HG03457 (cell line): ENCODE measurements around the gene ZNF302.
"Not testable (repeated sequence)": the region's sequence is repeated elsewhere in the genome, so short reads cannot be mapped to it uniquely, and the experiment has no call there.

ENCODE experiments used
- ATAC-seq: cut with Tn5 transposase; IDR thresholded peaks from one replicate; pipeline ENCODE4 v1.9.1; 2021; ENCODE audit warnings: moderate number of reproducible peaks; ENCODE audit not compliant: unreplicated experiment

ZNF302 gene

DNA sequence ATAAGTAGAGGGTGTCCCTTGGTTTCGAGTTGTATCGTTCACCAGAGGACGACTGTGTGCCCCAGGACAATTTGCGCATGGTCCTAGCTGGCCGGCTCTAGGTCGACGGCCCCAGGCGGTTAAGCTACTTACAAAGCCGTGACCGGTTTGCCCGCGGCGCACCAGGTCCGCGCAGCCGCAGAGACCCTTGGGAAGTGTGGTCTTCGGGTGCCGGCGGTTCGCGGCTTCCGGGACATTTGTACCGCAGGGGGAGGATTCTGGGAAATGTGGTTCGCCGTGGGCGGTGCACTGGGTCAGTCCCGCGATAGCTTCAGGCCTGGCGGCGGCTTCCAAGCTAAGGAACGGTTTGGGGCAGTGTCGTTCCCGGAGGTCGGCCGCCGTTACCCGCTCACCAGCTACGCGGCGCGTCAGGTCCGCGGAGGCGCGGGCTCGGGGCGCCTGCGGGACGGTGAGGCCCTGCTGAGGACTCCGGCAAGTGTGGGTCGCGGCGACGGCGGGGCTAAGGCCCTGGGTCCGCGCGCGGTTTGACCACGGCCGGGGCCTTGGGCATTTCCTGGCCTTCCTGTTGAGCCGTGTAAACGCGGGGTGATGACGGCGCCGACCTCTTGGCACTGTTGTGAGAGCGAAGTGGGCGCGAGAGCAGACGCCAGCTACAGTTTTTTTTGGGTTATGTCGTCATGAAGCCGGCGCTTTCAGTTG lies at the start of gene ZNF302:
Gene ZNF302, plus strand, starts transcription at position 293 of the 699 bp plus-strand sequence. CDS start 1,127 bp downstream, outside the sequence.
- peak; percentile 84 for ATAC-seq

DNA sequence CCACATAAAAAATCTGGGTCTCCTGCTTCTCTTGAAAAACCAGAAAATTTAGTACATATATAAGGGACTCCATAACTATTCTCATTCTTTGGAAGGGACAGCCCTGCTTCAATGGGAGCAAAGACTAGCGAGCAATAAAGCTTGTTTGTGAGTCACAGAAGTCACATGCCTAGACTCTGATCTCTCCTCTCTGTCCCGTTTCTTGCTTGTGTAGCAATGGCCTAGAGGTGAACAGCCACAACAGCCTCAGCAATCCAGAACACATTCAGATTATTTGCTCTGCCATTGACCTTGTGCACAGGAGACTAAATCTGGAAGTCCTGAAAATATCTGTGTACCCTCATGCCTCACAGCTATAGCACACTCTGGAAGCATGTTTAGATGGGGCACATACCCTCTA lies 43.7 kb upstream of the ZNF302 start:
- ATAC-seq, result no peak

DNA sequence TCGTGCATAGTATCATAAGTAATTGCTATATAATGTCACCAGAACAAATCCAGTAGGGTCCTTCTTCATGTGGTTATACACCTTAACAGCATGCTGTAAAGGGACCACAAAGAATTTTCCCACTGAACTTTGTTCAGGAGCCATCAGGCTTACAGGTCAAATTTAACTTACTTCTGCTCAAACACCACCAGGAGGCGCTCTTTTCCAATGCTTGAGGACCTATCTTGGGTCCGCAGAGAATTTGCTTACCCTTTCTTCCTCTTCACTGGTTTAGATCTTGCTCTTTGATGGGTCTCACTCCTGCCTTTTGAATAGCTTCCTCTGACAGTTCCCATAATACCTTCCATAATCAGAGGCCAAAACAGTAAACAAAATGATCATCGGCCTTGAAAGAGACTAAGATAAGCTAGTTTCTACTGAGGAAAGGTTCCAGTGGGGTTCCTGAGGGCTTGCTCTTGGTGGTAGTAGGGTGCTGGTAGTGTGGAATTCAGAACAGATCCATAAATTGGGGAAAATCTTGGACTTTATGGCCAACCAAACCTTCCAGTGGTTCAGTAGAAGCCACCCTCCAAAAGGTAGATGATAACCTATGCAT lies 37.9 kb upstream of the ZNF302 start:
- ATAC-seq, result no peak

DNA sequence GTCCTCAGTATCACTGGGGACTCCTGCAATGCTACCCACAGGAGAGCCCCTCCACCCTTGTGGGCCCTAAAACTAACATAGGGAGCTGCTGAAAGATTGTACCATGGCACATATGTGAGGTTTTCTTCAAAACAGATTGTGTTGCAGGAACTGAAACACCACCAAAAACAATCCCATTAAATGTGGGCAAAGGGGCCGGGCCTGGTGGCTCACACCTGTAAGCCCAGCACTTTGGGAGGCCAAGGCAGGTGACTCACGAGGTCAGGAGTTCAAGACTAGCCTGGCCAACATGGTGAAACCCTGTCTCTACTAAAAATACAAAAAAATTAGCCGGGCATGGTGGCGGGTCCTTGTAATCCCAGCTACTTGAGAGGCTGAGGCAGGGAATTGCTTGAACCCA lies 35.2 kb upstream of the ZNF302 start:
- ATAC-seq, result no peak

DNA sequence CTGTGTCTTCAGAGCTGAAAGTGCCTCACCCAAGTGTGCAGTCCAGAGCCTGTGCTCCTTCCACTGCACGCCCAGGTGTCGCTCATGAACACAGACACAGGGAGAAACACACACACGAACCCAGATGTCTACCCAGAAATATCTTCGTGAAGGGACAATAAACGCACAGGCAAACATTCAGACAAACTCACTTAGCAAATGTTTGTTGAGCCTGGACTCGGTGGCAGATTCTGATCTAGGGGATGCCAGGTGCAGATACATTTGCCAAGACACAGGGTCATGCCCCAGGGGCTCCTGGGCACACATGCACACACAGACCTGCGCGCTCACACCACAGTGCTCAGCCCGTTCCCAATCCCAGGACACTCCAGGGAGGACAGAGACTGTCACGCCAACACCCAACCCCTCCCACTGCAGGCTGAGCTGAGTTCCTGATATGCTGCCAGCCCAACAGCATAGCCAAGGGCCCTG lies 32.5 kb upstream of the ZNF302 start:
- no peak for ATAC-seq

DNA sequence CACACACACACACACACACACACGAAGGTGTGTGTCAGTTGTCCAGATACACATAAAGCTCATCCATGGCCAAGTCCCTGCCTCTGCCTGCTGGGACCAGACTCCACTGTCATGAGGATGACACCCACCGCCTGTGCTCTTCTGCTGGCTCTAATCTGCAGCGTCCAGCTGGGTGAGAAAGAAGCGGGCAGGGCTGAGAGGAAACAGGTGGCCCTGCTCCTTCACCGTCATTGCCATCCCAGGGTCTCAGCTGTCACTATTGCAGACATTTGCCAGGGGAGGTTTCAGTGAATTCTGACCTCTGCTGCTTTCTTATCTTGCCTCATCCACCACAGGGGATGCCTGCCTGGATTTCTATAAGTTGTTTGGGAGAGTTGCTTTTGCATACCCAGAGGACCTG lies 31.9 kb upstream of the ZNF302 start:
- ATAC-seq, result no peak

DNA sequence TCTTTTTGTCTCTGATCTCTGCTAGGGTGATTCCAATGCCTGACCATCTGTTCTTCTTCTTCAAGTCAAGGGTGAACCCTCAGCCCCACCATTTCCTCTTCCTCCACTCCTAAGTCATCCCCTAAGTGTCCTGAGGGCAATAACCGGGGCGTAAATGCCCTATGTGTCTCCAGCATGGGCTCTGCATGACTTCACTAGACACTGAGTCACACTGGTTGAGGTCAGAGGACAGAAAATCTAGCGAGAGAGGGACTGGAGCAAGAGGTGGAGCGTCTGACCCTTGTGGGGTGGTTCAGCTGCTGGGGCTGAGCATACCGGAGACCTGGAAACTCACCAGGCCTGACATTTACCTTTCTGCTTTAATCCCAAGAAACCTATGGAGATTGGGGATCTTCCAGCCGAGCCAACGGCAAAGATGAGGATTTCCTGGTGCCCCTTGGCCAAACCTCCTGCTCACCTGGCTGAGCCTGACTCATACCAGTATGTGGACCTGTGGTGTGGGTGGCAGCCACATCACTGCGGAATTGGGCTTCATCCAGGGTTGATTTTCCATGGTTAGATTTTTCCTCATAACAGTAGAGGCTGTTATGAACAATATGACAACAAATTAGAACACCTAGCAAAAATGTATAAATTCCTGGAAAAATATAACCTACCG lies 27.5 kb upstream of the ZNF302 start:
- ATAC-seq, result no peak

DNA sequence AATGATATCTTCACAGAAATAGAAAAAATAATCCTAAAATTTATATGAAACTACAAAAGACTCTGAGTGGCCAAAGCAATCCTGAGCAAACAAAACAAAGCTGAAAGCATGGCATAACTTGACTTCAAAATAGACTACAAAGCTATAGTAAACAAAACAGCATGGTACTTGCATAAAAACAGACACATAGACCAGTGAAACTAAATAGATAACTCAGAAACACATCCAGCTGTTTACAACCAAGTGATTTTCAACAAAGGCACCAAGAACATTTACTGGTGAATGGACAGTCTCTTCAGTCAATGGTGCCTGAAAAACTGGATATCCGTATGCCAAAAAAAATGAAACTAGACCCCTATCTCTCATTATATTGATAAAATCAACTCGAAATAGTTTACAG lies 25.7 kb upstream of the ZNF302 start:
- ATAC-seq, result no peak

DNA sequence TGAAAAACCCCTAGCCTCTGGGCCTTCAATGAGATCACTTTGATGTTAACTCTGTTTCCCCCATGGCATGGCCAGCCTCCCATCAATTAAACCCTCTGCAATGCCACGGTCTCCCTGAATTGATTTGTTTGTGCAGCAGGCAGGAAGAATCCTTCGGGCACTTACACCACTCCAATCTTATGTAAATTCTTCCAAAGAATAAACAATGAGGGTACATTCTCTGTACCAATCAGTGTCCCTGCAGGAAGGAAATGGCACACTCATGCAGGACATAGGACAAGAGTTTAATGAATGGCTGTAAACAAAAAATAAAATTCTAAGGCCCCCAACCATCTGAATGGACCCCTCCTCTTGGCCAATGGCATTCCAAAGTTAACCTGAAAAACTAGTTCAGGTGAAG lies 22.7 kb upstream of the ZNF302 start:
- no peak for ATAC-seq

DNA sequence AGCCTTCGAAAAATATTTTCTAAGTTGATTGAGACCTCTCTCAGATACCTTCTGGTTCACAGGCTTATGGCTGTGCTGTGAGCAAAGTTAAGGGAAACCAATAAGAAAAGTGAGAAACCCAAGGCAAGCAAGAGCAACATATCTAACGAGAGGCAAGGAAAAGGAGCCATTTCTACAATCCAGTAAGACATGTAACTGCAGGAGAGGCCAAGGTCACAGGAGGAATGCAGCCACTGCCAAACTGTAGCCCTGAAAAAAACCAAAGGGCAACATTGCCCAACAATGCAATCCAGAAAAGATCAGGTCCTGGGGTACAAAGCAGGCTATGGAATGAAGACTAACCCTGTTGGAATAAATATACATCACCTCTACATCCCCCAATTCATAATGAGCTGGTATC lies 21.8 kb upstream of the ZNF302 start:
- no peak for ATAC-seq

DNA sequence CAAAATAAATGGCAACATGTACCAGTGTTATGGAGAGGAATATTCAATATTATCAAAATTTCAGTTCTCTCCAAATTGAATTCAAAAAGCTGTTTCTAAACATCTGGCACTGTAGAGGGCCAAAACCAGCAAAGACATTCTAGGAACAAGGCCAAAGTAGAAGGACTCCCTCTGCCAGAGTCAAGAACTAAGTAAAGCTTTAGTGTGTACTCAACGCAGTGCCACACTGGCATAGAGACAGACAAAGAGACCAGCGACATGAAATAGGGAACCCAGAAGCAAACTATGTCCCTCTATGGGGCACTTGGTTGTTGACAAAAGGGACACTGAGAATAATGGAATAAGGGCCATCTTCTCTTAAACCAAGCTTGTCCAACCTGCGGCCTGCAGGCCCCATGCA lies 16.1 kb upstream of the ZNF302 start:
- ATAC-seq, result no peak

DNA sequence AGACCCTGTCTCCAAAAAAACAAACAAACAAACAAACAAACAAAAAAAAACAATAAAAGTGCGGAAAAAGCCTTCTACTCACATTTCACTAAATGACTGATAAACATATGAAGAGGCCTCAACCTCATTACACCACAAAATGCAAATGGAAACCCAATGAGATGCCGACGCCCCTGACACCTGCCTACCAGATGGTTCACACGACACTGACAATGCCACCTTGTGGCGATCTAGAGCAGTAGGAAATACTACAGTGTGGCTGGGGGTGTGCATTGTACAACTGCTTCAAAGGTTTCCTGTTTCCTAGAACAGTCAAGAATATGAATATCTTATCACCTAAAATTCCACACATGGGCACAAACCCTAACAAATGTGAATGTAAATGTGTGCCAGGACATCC lies 14.6 kb upstream of the ZNF302 start:
- ATAC-seq, result no peak

DNA sequence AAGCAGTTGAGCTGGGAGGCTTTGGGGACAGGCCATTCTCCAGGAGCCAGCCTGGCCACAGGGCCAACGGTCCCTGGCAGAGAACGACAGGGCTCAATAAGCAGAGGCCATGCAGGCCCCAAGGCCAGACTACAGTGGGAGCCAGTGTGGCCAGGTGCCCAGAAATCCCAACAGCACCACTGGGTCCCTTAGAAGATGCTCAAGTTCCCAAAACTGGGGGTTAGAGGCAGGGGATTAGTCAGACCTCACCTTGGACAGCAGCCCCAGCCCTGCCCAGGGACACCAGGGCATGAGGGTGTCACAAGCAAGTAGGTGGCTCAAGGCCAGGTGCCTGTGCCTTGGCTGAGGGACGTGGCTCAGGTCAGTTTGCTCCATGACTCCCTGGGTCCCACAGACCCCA lies 13.3 kb upstream of the ZNF302 start:
- no peak for ATAC-seq

DNA sequence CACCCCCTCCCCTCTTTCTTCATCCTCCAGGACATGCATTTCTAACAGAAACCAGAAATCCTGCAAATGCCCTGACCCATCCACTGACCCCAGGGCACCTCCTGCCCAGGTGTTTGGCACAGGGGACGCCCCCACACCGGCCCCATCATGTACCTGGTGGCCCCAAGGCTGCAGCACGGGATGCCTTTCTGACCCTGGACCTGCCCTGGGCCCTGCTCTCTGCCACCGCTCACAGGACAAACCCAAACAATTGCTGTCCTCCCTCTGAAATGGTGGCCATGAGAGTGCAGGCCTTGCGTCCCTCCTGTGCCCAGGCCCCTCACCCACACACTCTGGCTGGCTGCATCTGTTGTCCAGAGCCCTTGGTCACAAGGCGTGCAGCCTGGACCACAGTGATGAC lies 12.6 kb upstream of the ZNF302 start:
- no peak for ATAC-seq

DNA sequence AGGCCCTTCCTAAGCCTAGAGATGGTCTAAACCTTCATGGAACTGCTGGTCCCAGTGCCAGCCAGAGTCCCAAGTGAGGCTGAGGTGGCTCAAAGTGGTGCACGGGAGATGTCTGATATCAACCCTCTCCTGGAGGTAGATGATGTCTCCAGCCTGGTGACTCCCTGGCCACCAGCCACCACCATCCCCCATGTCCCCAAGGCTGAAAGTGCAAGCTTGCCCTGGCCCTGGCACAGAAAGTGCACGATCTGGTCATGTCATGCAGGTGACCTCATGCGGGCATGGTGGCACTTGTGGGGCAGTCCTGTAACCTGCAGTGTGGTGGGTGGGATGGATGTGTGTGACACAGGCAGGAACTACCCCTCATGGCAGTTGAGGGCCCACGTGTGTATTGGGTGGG lies 12.2 kb upstream of the ZNF302 start:
- not testable (repeated sequence) for ATAC-seq

DNA sequence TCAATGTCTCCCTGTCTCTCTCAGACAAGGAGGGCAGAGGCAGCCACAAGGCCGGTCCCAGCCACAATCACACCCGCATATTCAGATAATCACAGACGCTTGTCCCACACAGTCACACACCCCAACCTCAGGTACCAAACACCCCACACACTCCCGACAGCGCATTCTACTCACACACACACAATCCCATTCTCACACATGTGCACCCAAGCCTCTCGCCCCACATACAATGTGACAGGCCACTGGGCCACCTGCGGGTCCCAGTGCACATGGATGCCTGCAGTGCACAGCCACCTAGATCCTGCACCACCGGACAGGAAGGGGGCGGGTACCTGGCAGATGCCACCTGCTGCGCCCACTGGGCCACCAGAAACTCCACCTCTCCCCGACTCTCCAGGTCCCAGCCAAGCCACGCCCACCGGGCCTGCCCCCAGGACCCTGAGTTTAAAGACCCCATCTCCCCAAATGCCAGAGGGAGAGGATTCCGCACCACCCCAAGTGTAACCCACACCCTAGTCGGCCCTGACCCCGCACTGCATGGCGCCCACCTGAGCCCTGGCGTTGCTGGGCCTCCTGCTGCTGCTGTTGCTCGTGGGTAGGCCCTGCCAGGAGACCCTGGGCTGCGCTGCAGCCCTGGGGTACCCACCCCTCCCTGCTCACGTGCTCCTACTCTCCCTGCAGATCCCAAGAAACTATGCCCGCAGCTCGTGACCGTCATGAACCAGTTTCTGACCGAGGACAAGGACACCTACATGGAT lies 11.1 kb upstream of the ZNF302 start:
- ATAC-seq, result no peak

DNA sequence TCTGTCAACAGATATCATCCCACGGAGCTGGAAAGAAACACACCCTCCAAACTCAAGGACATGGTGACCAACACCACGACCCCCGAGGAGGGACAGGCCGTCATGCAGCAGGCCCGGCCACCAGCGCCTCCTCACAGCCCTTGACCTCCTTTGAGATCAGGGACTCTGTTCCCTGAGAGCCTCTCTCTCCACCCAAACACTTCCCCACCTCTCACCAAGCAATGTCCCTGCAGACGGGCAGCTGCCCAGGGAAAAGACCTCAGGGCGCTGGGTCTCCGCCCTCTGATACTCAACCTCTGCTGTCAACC lies 10.6 kb upstream of the ZNF302 start:
- no peak for ATAC-seq

DNA sequence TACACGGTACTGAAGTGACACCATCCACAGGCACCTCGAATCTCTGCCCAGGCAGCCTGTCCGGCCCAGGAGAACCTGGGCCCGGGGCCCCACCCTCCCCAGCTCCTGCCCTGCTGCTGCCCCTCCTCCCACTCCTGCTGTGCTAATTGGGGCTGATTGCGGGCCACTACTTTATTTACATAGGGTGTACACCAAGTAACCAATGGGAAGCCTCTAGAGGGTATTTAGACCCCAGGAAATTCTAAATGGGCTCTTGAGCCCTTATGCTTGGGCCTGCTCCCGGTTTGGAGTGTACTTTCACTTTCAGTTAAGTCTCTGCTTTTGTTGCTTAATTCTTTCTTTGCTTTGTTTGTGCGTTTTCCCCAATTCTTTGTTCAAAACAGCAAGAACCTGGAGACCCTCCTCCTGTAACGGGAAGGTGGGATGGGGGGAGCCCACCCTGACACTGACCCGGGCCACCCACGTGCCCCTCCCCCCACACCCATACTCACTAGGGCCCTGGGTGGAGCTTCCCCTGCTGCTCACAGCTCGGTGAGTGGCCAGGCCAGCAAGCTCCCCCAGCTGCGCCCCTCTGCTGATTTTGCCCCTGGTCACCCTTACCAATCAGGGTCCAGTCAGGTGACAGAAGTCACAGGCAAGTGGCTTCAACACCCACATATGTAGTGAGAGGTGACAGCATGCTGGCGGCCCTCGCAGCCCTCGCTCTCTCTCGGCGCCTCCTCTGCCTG lies 10.0 kb upstream of the ZNF302 start:
- no peak for ATAC-seq

DNA sequence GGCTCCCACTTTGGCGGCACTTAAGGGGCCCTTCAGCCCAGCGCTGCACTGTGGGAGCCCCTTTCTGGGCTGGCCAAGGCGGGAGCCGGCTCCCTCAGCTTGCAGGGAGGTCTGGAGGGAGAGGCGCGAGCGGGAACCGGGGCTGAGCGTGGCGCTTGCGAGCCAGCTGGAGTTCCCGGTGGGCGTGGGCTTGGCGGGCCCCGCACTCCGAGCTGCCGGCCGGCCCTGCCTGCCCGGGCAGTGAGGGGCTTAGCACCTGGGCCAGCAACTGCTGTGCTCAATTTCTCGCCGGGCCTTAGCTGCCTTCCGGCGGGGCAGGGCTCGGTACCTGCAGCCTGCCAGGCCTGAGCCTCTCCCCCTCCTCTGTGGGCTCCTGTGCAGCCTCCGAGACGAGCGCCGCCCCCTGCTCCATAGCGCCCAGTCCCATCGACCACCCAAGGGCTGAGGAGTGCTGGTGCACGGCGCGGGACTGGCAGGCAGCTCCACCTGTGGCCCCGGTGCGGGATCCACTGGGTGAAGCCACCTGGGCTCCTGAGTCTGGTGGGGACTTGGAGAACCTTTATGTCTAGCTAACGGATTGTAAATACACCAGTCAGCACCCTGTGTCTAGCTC lies 9.3 kb upstream of the ZNF302 start:
- ATAC-seq, result not testable (repeated sequence)

DNA sequence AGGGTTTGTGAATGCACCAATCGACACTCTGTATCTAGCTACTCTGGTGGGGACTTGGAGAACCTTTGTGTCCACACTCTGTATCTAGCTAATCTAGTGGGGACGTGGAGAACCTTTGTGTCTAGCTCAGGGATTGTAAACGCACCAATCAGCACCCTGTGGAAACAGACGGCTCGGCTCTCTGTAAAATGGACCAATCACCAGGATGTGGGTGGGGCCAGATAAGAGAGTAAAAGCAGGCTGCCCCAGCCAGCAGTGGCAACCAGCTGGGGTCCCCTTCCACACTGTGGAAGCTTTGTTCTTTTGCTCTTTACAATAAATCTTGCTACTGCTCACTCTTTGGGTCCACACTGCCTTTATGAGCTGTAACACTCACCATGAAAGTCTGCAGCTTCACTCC lies 8.8 kb upstream of the ZNF302 start:
- not testable (repeated sequence) for ATAC-seq

DNA sequence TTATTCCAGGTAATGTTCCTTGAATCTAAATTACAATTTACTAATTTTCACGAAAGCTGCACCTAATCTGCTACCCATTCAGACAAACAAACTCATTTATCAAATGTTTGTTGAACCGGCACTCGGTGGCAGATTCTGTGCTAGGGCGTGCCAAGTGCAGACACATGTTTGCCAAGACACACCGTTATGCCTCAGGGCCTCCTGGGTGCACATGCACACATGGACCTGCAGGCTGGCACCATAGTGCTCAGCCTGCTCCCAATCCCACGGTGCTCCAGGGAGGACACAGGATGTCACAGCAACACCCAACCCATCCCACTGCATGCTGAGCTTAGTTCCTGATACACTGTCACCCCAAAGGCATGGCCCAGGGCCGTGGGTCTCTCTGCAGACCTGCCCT lies 8.2 kb upstream of the ZNF302 start:
- ATAC-seq, result no peak
